Measurements from ENCODE around the gene SPATA32. TPM values are rescaled to one million over a fixed set of nuclear protein-coding genes. Genes with fewer than 3 reads are reported as not detected.

The SPATA32 gene
- total and polyA plus RNA-seq, 12 donors = 0.06 to 0.11 TPM; not detected in 10

- no peak for DNase-seq
- no peak overlapping the region for H3K27ac ChIP-seq
- H3K4me3 ChIP-seq = no peak overlapping the region
- H3K4me1 ChIP-seq (replicated peaks in 1 of 2) = peaks cover 10 to 16% of the 10 kb centered on the region in 2 donors
- H3K9me3 ChIP-seq (replicated peaks in 1 of 3) = no peaks in the 10 kb centered on the region
- TF ChIP-seq POLR2A (IDR thresholded peaks at IDR 0.05) (no peak), CTCF (IDR thresholded peaks at IDR 0.05) (no peak)
- WGBS, 4 donors = 76 to 85% (median 81%) methylated on average over 3 of the region's 3 CpGs
- intact Hi-C loops (cut with DNase I) = loop anchor here in 1 of 2 donors (5.0 kb wide), 1 partner anchor 107 kb away; no protein-coding TSS in a partner anchor
- no peaks in the 10 kb centered on the region for H3K27me3 ChIP-seq
- peaks cover 0 to 32% of the 10 kb centered on the region in 2 donors for H3K36me3 ChIP-seq (replicated peaks in 1 of 2)
These were observed 18.0 kb upstream of the SPATA32 start for GRCh38 chr17:45279898-45280297.

- Histone ChIP-seq H3K27me3 (no peaks in the 10 kb centered on the region), H3K4me1 (replicated peaks in 1 of 2) (peaks cover 10 to 16% of the 10 kb centered on the region in 2 donors), H3K36me3 (replicated peaks in 1 of 2) (peaks cover 0 to 31% of the 10 kb centered on the region in 2 donors), H3K4me3 (no peak overlapping the region), H3K27ac (peak overlapping the region in 4 of 5 donors; percentile 14 to 74 (median 34)), H3K9me3 (replicated peaks in 1 of 3) (no peaks in the 10 kb centered on the region)
- intact Hi-C loops (cut with DNase I) = loop anchor here in 1 of 2 donors (5.0 kb wide), 1 partner anchor 109 kb away; no protein-coding TSS in a partner anchor
- DNase-seq = peak in 2 of 7 donors; percentile 31 to 50
- TF ChIP-seq POLR2A (IDR thresholded peaks at IDR 0.05) (no peak), CTCF (IDR thresholded peaks at IDR 0.05) (no peak)
- 21 to 38% (median 29%) methylated on average over 7 of the region's 7 CpGs for WGBS, 4 donors
These were observed 16.1 kb upstream of the SPATA32 start for GRCh38 chr17:45277992-45278391.

- Histone ChIP-seq H3K4me1 (replicated peaks in 1 of 2) (peaks cover 10 to 16% of the 10 kb centered on the region in 2 donors), H3K27ac (peak overlapping the region in 4 of 5 donors; percentile 14 to 74 (median 34)), H3K36me3 (replicated peaks in 1 of 2) (peaks cover 0 to 28% of the 10 kb centered on the region in 2 donors), H3K9me3 (replicated peaks in 1 of 3) (no peaks in the 10 kb centered on the region), H3K4me3 (peak overlapping the region in 1 of 4 donors; percentile 0), H3K27me3 (no peaks in the 10 kb centered on the region)
- peak; percentile 89 to 98 (median 96) for DNase-seq
- intact Hi-C loops (cut with DNase I) = loop anchor here in 1 of 2 donors (5.0 kb wide), 1 partner anchor 110 kb away; no protein-coding TSS in a partner anchor
- 7 to 22% (median 19%) methylated on average over 15 to 16 of the region's 16 CpGs for WGBS, 4 donors
- TF ChIP-seq POLR2A (IDR thresholded peaks at IDR 0.05) = peak in 1 of 2 donors; percentile 29
- TF ChIP-seq CTCF (IDR thresholded peaks at IDR 0.05) = peak; percentile 69 to 95 (median 94)
These were observed 15.4 kb upstream of the SPATA32 start for GRCh38 chr17:45277216-45277849.

GRCh38 chr17:45276031-45276430 lies 14.1 kb upstream of the SPATA32 start:
- TF ChIP-seq CTCF (IDR thresholded peaks at IDR 0.05) (no peak), POLR2A (IDR thresholded peaks at IDR 0.05) (no peak)
- H3K4me1 ChIP-seq (replicated peaks in 1 of 2) = peaks cover 10 to 16% of the 10 kb centered on the region in 2 donors
- DNase-seq = no peak

More at GRCh38 chr17:45276031-45276430, 14.1 kb upstream of the SPATA32 start:
- 51 to 94% (median 77%) methylated on average over 4 to 6 of the region's 6 CpGs for WGBS, 4 donors
- no peak overlapping the region for H3K4me3 ChIP-seq
- H3K36me3 ChIP-seq (replicated peaks in 1 of 2) = peaks cover 0 to 34% of the 10 kb centered on the region in 2 donors
- intact Hi-C loops (cut with DNase I) = loop anchor here in 1 of 2 donors (5.0 kb wide), 1 partner anchor 111 kb away; no protein-coding TSS in a partner anchor
- no peaks in the 10 kb centered on the region for H3K27me3 ChIP-seq
- H3K27ac ChIP-seq = no peak overlapping the region
- H3K9me3 ChIP-seq (replicated peaks in 1 of 3) = no peaks in the 10 kb centered on the region
